HG02852 (cell line): Measurements from ENCODE around the gene HLA-E.
"Not testable (repeated sequence)": the region's sequence is repeated elsewhere in the genome, so short reads cannot be mapped to it uniquely, and the experiment has no call there.

Experiments used
- ATAC-seq: cut with Tn5 transposase; IDR thresholded peaks from one replicate; pipeline ENCODE4 v1.9.1; 2021; ENCODE audit warnings: mild to moderate bottlenecking, moderate library complexity; ENCODE audit not compliant: unreplicated experiment

The HLA-E gene

GRCh38 chr6:30480536-30481156, 8.7 kb upstream of the HLA-E start:
- ATAC-seq: no peak

- ATAC-seq: no peak
These were observed 7.9 kb upstream of the HLA-E start for GRCh38 chr6:30481211-30481964.

GRCh38 chr6:30481965-30482644, 7.2 kb upstream of the HLA-E start:
- peak; percentile 44 for ATAC-seq

- no peak for ATAC-seq
These were observed 5.5 kb upstream of the HLA-E start for GRCh38 chr6:30483677-30484279.

- ATAC-seq: no peak
These were observed 4.1 kb upstream of the HLA-E start for GRCh38 chr6:30485236-30485635.

GRCh38 chr6:30487926-30488325, 1.4 kb upstream of the HLA-E start:
- ATAC-seq: no peak

- ATAC-seq: not testable (repeated sequence)
These were observed 620 bp upstream of the HLA-E start for GRCh38 chr6:30488697-30489080.

- ATAC-seq: peak; percentile 37
These were observed 942 bp downstream of the HLA-E start for GRCh38 chr6:30490026-30490876.

GRCh38 chr6:30491291-30491953, 2.1 kb downstream of the HLA-E start:
- ATAC-seq: not testable (repeated sequence)

GRCh38 chr6:30491991-30492952, 3.0 kb downstream of the HLA-E start:
- no peak for ATAC-seq

- no peak for ATAC-seq
These were observed 4.4 kb downstream of the HLA-E start for GRCh38 chr6:30493643-30494250.

- ATAC-seq: no peak
These were observed 5.1 kb downstream of the HLA-E start for GRCh38 chr6:30494291-30494861.

GRCh38 chr6:30495060-30495459, 5.8 kb downstream of the HLA-E start:
- not testable (repeated sequence) for ATAC-seq

GRCh38 chr6:30495993-30496392, 6.7 kb downstream of the HLA-E start:
- no peak for ATAC-seq

- not testable (repeated sequence) for ATAC-seq
These were observed 7.9 kb downstream of the HLA-E start for GRCh38 chr6:30497261-30497599.

- no peak for ATAC-seq
These were observed 8.4 kb downstream of the HLA-E start for GRCh38 chr6:30497714-30498113.

- ATAC-seq: not testable (repeated sequence)
These were observed 9.4 kb downstream of the HLA-E start for GRCh38 chr6:30498705-30499104.
